Heart right ventricle (tissue), 16 donors: Measurements from ENCODE around the gene UNC13B. TPM values are rescaled to one million over a fixed set of nuclear protein-coding genes. Genes with fewer than 3 reads are reported as not detected.

Experiments
- ATAC-seq, 8 donors: fragments of 200-7000 bp; cut with Tn5 transposase; one replicate each; pipeline ENCODE4 v1.9.1; 2020; ENCODE audit warnings: mild to moderate bottlenecking in 8 of 8, moderate library complexity in 8 of 8, moderate number of reproducible peaks in 1 of 8
- DNase-seq, 2 donors: peaks; one replicate each; pipeline ENCODE4 v3.0.0-alpha.2; 2020
- H3K27ac ChIP-seq, 10 donors: fragments of 200-600 bp; sonication (generic) in 2 of 10; one replicate each; pipeline versions ENCODE4 v1.5.0 to v1.8.0; 2020 to 2022; ENCODE audit warnings: mild to moderate bottlenecking in 3 of 10
- H3K27me3 ChIP-seq, 7 donors: fragments of 200-600 bp; one replicate each; pipeline ENCODE4 v1.8.0; 2021 to 2022; ENCODE audit warnings: mild to moderate bottlenecking in 2 of 7
- H3K36me3 ChIP-seq, 9 donors: fragments of 200-600 bp; sonication (generic) in 1 of 9; one replicate each; pipeline versions ENCODE4 v1.5.0 to v1.8.0; 2020 to 2022; ENCODE audit warnings: mild to moderate bottlenecking in 2 of 9
- H3K4me1 ChIP-seq, 9 donors: fragments of 200-600 bp; sonication (generic) in 1 of 9; one replicate each; pipeline versions ENCODE4 v1.5.0 to v1.8.0; 2020 to 2022; ENCODE audit warnings: mild to moderate bottlenecking in 4 of 9
- H3K4me3 ChIP-seq, 10 donors: fragments of 200-600 bp; sonication (generic) in 2 of 10; one replicate each; pipeline versions ENCODE4 v1.5.0 to v1.8.0; 2020 to 2022; ENCODE audit warnings: mild to moderate bottlenecking in 7 of 10, moderate library complexity in 2 of 10
- H3K9me3 ChIP-seq, 11 donors: fragments of 200-600 bp in 10 of 11; sonication (generic) in 2 of 11; one replicate each; pipeline versions ENCODE4 v1.5.0 to v1.8.0; 2013 to 2022; ENCODE audit warnings: mild to moderate bottlenecking in 2 of 11, control low read depth in 1 of 11, moderate library complexity in 1 of 11
- CTCF ChIP-seq, 9 donors: fragments of 200-600 bp; sonication (generic) in 2 of 9; IDR thresholded peaks; one replicate each; pipeline versions ENCODE4 v1.5.0 to v1.8.0; 2021 to 2022; ENCODE audit warnings: antibody characterized with exemption in 9 of 9, mild to moderate bottlenecking in 5 of 9, moderate library complexity in 1 of 9
- WGBS, 2 donors: extraction: QIAGEN DNeasy Blood & Tissue Kit; methylation state at CpG; one replicate each; pipeline ENCODE4 v1.1.7; 2013; ENCODE audit warnings: inconsistent platforms in 1 of 2; 5-methylcytosine and 5-hydroxymethylcytosine counted together
- intact Hi-C, 10 donors: fragments of 100-400 bp; cut with DNase I; formaldehyde crosslinking; loops; one replicate each; pipeline versions ENCODE4 v1.11.1 to v1.14.2; 2022
- polyA plus RNA-seq, 2 donors: library from polyadenylated mRNA; stranded (reverse); fragments of 200-250 nt; gene quantifications; one replicate each; pipeline ENCODE4 v1.2.3, GENCODE V29; 2013
- total RNA-seq, 10 donors: library from RNA; stranded (reverse); fragmentation: NEBNext Ultra II Directional in 3 of 10; extraction: Animal tissue kit (Norgen Biotek cat#: 25700) in 3 of 10; gene quantifications; one replicate each; pipeline versions ENCODE4 v1.2.1 to v1.2.4, GENCODE V29; 2021 to 2023
- donor health status: Arrhythmogenic right ventricular cardiomyopathy.
- donor health status: ischemic (EF 13 %, LVEDD 7.1; RV severe dilation, severe dysfunction).
- donor health status: healthy with polysubstance abuse.
- donor health status: DM: no; HTN: yes; CAD: no.
- donor health status: DM: no; HTN: no; CAD: no.
- donor health status: ischemic (EF 25% LVEDD 6.9; RV normal size, moderate dysfunction).
- donor health status: ischemic (EF 25% LVEDD 5.7; RV mildly dilated, moderate dysfunction).
- donor health status: healthy.
- donor health status: DM: yes; HTN: yes; CAD: no.
- donor health status: Ischemic cardiomyopathy.
- donor health status: ischemic (EF 35%, LVEDD 5.7; RV mildly dilated, moderate dysfunction).
- donor health status: nonischemic (EF 11% LVEDD 7.7; RV severe dilation, severe dysfunction).
- donor health status: DM: yes; HTN: yes; CAD: no.
- donor health status: PGD.
- donor health status: ischemic (EF 29% LVEDD 5.4; RV normal size, mild dysfunction).
- donor health status: nonischemic (EF 23%, LVEDD 6.1; RV moderate dilation, normal function).

The UNC13B gene
- total and polyA plus RNA-seq, 12 donors, result 13.1 to 27.1 (median 18.9) TPM

GRCh38 chr9:35229066-35229778, 67.4 kb downstream of the UNC13B start:
- ATAC-seq (no peak), DNase-seq (no peak)
- TF ChIP-seq CTCF (IDR thresholded peaks at IDR 0.05), result no peak
- H3K27me3 ChIP-seq, result no peaks in the 10 kb centered on the region
- intact Hi-C loops, result no loop called here
- H3K27ac ChIP-seq, result no peak overlapping the region
- H3K36me3 ChIP-seq, result no peaks in the 10 kb centered on the region
- WGBS, 2 donors, result 67 to 86% methylated on average over 1 of the region's 1 CpG
- peaks cover 7 to 29% (median 20%) of the 10 kb centered on the region in 9 donors for H3K4me1 ChIP-seq
- peaks cover 0 to 7% (median 0%) of the 10 kb centered on the region in 11 donors for H3K9me3 ChIP-seq
- no peak overlapping the region for H3K4me3 ChIP-seq

GRCh38 chr9:35229779-35230143, 68.0 kb downstream of the UNC13B start:
- no peak overlapping the region for H3K27ac ChIP-seq
- 92 to 100% methylated on average over 1 of the region's 1 CpG for WGBS, 2 donors
- intact Hi-C loops, result no loop called here

GRCh38 chr9:35232867-35233544, 71.2 kb downstream of the UNC13B start:
- no peak for TF ChIP-seq CTCF (IDR thresholded peaks at IDR 0.05)
- no peak for DNase-seq
- Histone ChIP-seq H3K4me3 (no peak overlapping the region), H3K36me3 (peaks cover 0 to 17% (median 0%) of the 10 kb centered on the region in 9 donors), H3K9me3 (no peaks in the 10 kb centered on the region), H3K27me3 (no peaks in the 10 kb centered on the region), H3K4me1 (peaks cover 0 to 9% (median 4%) of the 10 kb centered on the region in 9 donors), H3K27ac (no peak overlapping the region)
- intact Hi-C loops, result no loop called here
- no peak for ATAC-seq
- 67 to 70% methylated on average over 3 of the region's 3 CpGs for WGBS, 2 donors

More at GRCh38 chr9:35229779-35230143, 68.0 kb downstream of the UNC13B start:
- Histone ChIP-seq H3K9me3 (peaks cover 0 to 3% (median 0%) of the 10 kb centered on the region in 11 donors), H3K27me3 (no peaks in the 10 kb centered on the region), H3K4me3 (no peak overlapping the region), H3K36me3 (no peaks in the 10 kb centered on the region), H3K4me1 (peaks cover 7 to 29% (median 20%) of the 10 kb centered on the region in 9 donors)
- ATAC-seq, result no peak
- TF ChIP-seq CTCF (IDR thresholded peaks at IDR 0.05), result no peak
- DNase-seq, result no peak

- ATAC-seq, result no peak
- Histone ChIP-seq H3K4me3 (no peak overlapping the region), H3K4me1 (no peaks in the 10 kb centered on the region), H3K27ac (no peak overlapping the region), H3K27me3 (no peaks in the 10 kb centered on the region), H3K9me3 (peaks cover 0 to 9% (median 0%) of the 10 kb centered on the region in 11 donors), H3K36me3 (peaks cover 0 to 37% (median 0%) of the 10 kb centered on the region in 9 donors)
- WGBS, 2 donors, result 19 to 39% methylated on average over 1 of the region's 1 CpG
- no peak for TF ChIP-seq CTCF (IDR thresholded peaks at IDR 0.05)
- intact Hi-C loops, result no loop called here
- no peak for DNase-seq
These were observed 74.9 kb downstream of the UNC13B start for GRCh38 chr9:35236692-35237091.
